ENCODE measurements around the gene TCEAL4. TPM values are rescaled to one million over a fixed set of nuclear protein-coding genes. Genes with fewer than 3 reads are reported as not detected.

Gene TCEAL4
- 33.3 and 35.2 TPM in 2 replicates for total RNA-seq (2014; rRNA removed; shearing (Covaris generic))

GRCh38 chrX:103585411-103586313, at the start of gene TCEAL4:
Gene TCEAL4, plus strand, starts transcription at chrX:103585515. Its CDS starts 1,161 bp downstream, at chrX:103586676.
- peak; percentile 48 for DNase-seq (ENCODE audit: low read depth)

- DNase-seq (ENCODE audit: low read depth), result no peak
Observed at GRCh38 chrX:103536071-103536470, 49.2 kb upstream of the TCEAL4 start.

GRCh38 chrX:103536732-103537131, 48.6 kb upstream of the TCEAL4 start:
- DNase-seq (ENCODE audit: low read depth), result no peak

- no peak for DNase-seq (ENCODE audit: low read depth)
Observed at GRCh38 chrX:103537871-103538387, 47.4 kb upstream of the TCEAL4 start.

- DNase-seq (ENCODE audit: low read depth), result no peak
Observed at GRCh38 chrX:103538728-103539127, 46.6 kb upstream of the TCEAL4 start.

GRCh38 chrX:103539695-103540094, 45.6 kb upstream of the TCEAL4 start:
- no peak for DNase-seq (ENCODE audit: low read depth)

GRCh38 chrX:103540145-103540544, 45.2 kb upstream of the TCEAL4 start:
- DNase-seq (ENCODE audit: low read depth), result no peak

GRCh38 chrX:103549916-103550315, 35.4 kb upstream of the TCEAL4 start:
- DNase-seq (ENCODE audit: low read depth), result no peak

- DNase-seq (ENCODE audit: low read depth), result no peak
Observed at GRCh38 chrX:103550415-103551051, 34.8 kb upstream of the TCEAL4 start.

- DNase-seq (ENCODE audit: low read depth), result no peak
Observed at GRCh38 chrX:103552236-103552635, 33.1 kb upstream of the TCEAL4 start.

GRCh38 chrX:103554687-103555424, 30.5 kb upstream of the TCEAL4 start:
- DNase-seq (ENCODE audit: low read depth), result no peak

GRCh38 chrX:103556963-103557612, 28.2 kb upstream of the TCEAL4 start:
- DNase-seq (ENCODE audit: low read depth), result no peak

- DNase-seq (ENCODE audit: low read depth), result no peak
Observed at GRCh38 chrX:103560256-103560655, 25.1 kb upstream of the TCEAL4 start.

- peak; percentile 21 for DNase-seq (ENCODE audit: low read depth)
Observed at GRCh38 chrX:103562801-103563200, 22.5 kb upstream of the TCEAL4 start.

- no peak for DNase-seq (ENCODE audit: low read depth)
Observed at GRCh38 chrX:103565197-103565596, 20.1 kb upstream of the TCEAL4 start.

- peak; percentile 20 for DNase-seq (ENCODE audit: low read depth)
Observed at GRCh38 chrX:103565752-103566151, 19.6 kb upstream of the TCEAL4 start.

- no peak for DNase-seq (ENCODE audit: low read depth)
Observed at GRCh38 chrX:103571121-103571520, 14.2 kb upstream of the TCEAL4 start.

GRCh38 chrX:103571726-103572125, 13.6 kb upstream of the TCEAL4 start:
- no peak for DNase-seq (ENCODE audit: low read depth)

- DNase-seq (ENCODE audit: low read depth), result no peak
Observed at GRCh38 chrX:103573202-103573601, 12.1 kb upstream of the TCEAL4 start.

- DNase-seq (ENCODE audit: low read depth), result no peak
Observed at GRCh38 chrX:103584596-103584995, 719 bp upstream of the TCEAL4 start.

GRCh38 chrX:103586314-103586646, 965 bp downstream of the TCEAL4 start:
- no peak for DNase-seq (ENCODE audit: low read depth)

- no peak for DNase-seq (ENCODE audit: low read depth)
Observed at GRCh38 chrX:103586659-103587058, 1.3 kb downstream of the TCEAL4 start.
